Stomach (tissue), 9 donors: ENCODE measurements around the gene MRPS15. TPM values are rescaled to one million over a fixed set of nuclear protein-coding genes. Genes with fewer than 3 reads are reported as not detected.
"Not testable (repeated sequence)": the region's sequence is repeated elsewhere in the genome, so short reads cannot be mapped to it uniquely, and the experiment has no call there.

Source experiments
- DNase-seq, 2 donors: peaks; one replicate each; pipeline versions ENCODE4 v3.0.0 to v3.0.0-alpha.2; 2013 to 2019
- H3K27ac ChIP-seq, 5 donors: fragments of 200-600 bp in 4 of 5; sonication (generic) in 4 of 5; one replicate each; pipeline ENCODE4 v1.5.1; 2013 to 2019; ENCODE audit warnings: mild to moderate bottlenecking in 1 of 5, moderate library complexity in 1 of 5
- H3K27me3 ChIP-seq, 3 donors: fragments of 200-600 bp; sonication (generic); one replicate each; pipeline ENCODE4 v1.5.1; 2017 to 2019; ENCODE audit warnings: mixed run types in 1 of 3
- H3K36me3 ChIP-seq, 4 donors: fragments of 200-600 bp; sonication (generic); 1 replicate in 3 of 4; 2 replicates in 1 of 4; pipeline ENCODE4 v1.5.1; 2016 to 2019
- H3K4me1 ChIP-seq, 4 donors: fragments of 200-600 bp; sonication (generic); one replicate each; pipeline ENCODE4 v1.5.1; 2016 to 2019
- H3K4me3 ChIP-seq, 4 donors: fragments of 200-600 bp; sonication (generic) in 3 of 4; one replicate each; pipeline ENCODE4 v1.5.1; 2016 to 2019; ENCODE audit warnings: mild to moderate bottlenecking in 1 of 4
- H3K9me3 ChIP-seq, 4 donors: fragments of 200-600 bp; sonication (generic); one replicate each; pipeline ENCODE4 v1.5.1; 2016 to 2019
- CTCF ChIP-seq, 7 experiments: fragments of 450-650 bp in 4 of 7; fragments of 200-600 bp in 3 of 7; sonication (generic) in 3 of 7; IDR thresholded peaks; one replicate each; pipeline ENCODE4 v1.5.1; 2016 to 2019; ENCODE audit warnings: antibody characterized with exemption in 7 of 7, control low read depth in 2 of 7, mild to moderate bottlenecking in 1 of 7
- EP300 ChIP-seq: sonication (generic); formaldehyde crosslinking; IDR thresholded peaks from one replicate; pipeline ENCODE4 v1.6.1; 2017; ENCODE audit warnings: antibody characterized with exemption
- POLR2A ChIP-seq, 4 donors: fragments of 450-650 bp; IDR thresholded peaks; one replicate each; pipeline ENCODE4 v1.6.1; 2016; ENCODE audit warnings: antibody characterized with exemption in 4 of 4, control low read depth in 2 of 4, mild to moderate bottlenecking in 1 of 4, moderate library complexity in 1 of 4
- POLR2AphosphoS5 ChIP-seq, 3 donors: sonication (generic); formaldehyde crosslinking; IDR thresholded peaks; one replicate each; pipeline ENCODE4 v1.6.1; 2016; ENCODE audit warnings: antibody characterized with exemption in 3 of 3
- WGBS, 5 donors: extraction: QIAGEN DNeasy Blood & Tissue Kit in 3 of 5; methylation state at CpG; one replicate each; pipeline versions ENCODE4 v1.1.5 to v1.1.7; 2013 to 2018; 5-methylcytosine and 5-hydroxymethylcytosine counted together
- intact Hi-C: fragments of 100-400 bp; cut with DNase I; formaldehyde crosslinking; loops from one replicate; pipeline ENCODE4 v1.15.1; 2023; ENCODE audit warnings: low total_unique reads
- polyA plus RNA-seq, 3 donors: library from polyadenylated mRNA; stranded (reverse); fragments of 200-250 nt; gene quantifications; one replicate each; pipeline ENCODE4 v1.2.3, GENCODE V29; 2013
- total RNA-seq, 5 donors: library from RNA; depleted of rRNA; stranded (reverse); fragments of >200 nt; gene quantifications; one replicate each; pipeline versions ENCODE4 v1.1.0 to v1.2.3, GENCODE V29; 2014 to 2016
- donor health status: healthy with polysubstance abuse.
- donor health status: Bipolar disorder and iron deficiency.
- donor health status: healthy.

MRPS15 gene
- total and polyA plus RNA-seq, 8 donors, result 21.9 to 163 (median 91.9) TPM

GRCh38 chr1:36487906-36488305 is 23.7 kb upstream of the MRPS15 start:
- intact Hi-C loops, result no loop called here
- peak overlapping the region in 3 of 5 donors; percentile 16 to 82 (median 82) for H3K27ac ChIP-seq
- WGBS, 5 donors, result 77 to 88% (median 86%) methylated on average over 3 of the region's 3 CpGs

GRCh38 chr1:36487336-36487725 is 23.1 kb upstream of the MRPS15 start:
- peaks cover 0 to 28% (median 12%) of the 10 kb centered on the region in 4 donors for H3K4me1 ChIP-seq
- WGBS, 5 donors, result 78 to 90% (median 86%) methylated on average over 9 of the region's 9 CpGs

More at GRCh38 chr1:36487906-36488305, 23.7 kb upstream of the MRPS15 start:
- Histone ChIP-seq H3K4me3 (no peak overlapping the region), H3K27me3 (peaks cover 0 to 5% (median 0%) of the 10 kb centered on the region in 3 donors), H3K36me3 (no peaks in the 10 kb centered on the region), H3K9me3 (no peaks in the 10 kb centered on the region), H3K4me1 (peaks cover 0 to 24% (median 12%) of the 10 kb centered on the region in 4 donors)
- DNase-seq, result no peak
- TF ChIP-seq POLR2AphosphoS5 (IDR thresholded peaks at IDR 0.05) (no peak), POLR2A (IDR thresholded peaks at IDR 0.05) (no peak), EP300 (no peak), CTCF (IDR thresholded peaks at IDR 0.05) (no peak)

GRCh38 chr1:36486439-36487335 is 22.5 kb upstream of the MRPS15 start:
- Histone ChIP-seq H3K27me3 (peaks cover 0 to 12% (median 0%) of the 10 kb centered on the region in 3 donors), H3K9me3 (no peaks in the 10 kb centered on the region), H3K27ac (peak overlapping the region; percentile 65 to 82 (median 70)), H3K4me3 (peak overlapping the region in 1 of 4 donors; percentile 1), H3K36me3 (no peaks in the 10 kb centered on the region), H3K4me1 (peaks cover 0 to 34% (median 17%) of the 10 kb centered on the region in 4 donors)
- DNase-seq, result peak; percentile 88 to 93
- TF ChIP-seq EP300 (no peak), POLR2AphosphoS5 (IDR thresholded peaks at IDR 0.05) (peak in 2 of 3 donors; percentile 38 to 72)
- WGBS, 5 donors, result 15 to 40% (median 30%) methylated on average over 17 of the region's 17 CpGs
- intact Hi-C loops, result no loop called here

More at GRCh38 chr1:36487336-36487725, 23.1 kb upstream of the MRPS15 start:
- DNase-seq, H3K9me3 ChIP-seq, intact Hi-C loops, H3K36me3 ChIP-seq, H3K4me3 ChIP-seq, H3K27me3 ChIP-seq: not testable (repeated sequence)
- peak overlapping the region; percentile 65 to 82 (median 70) for H3K27ac ChIP-seq

GRCh38 chr1:36486093-36486438 is 21.9 kb upstream of the MRPS15 start:
- H3K4me3 ChIP-seq, result no peak overlapping the region
- no peak for DNase-seq
- H3K27me3 ChIP-seq, result peaks cover 0 to 18% (median 0%) of the 10 kb centered on the region in 3 donors
- intact Hi-C loops, result no loop called here
- WGBS, 5 donors, result 82 to 92% (median 86%) methylated on average over 2 of the region's 2 CpGs
- no peak for TF ChIP-seq POLR2AphosphoS5 (IDR thresholded peaks at IDR 0.05)
- no peak for TF ChIP-seq POLR2A (IDR thresholded peaks at IDR 0.05)
- no peak for TF ChIP-seq EP300
- TF ChIP-seq CTCF (IDR thresholded peaks at IDR 0.05), result no peak
- peaks cover 0 to 36% (median 19%) of the 10 kb centered on the region in 4 donors for H3K4me1 ChIP-seq
- H3K27ac ChIP-seq, result peak overlapping the region; percentile 65 to 82 (median 70)
- no peaks in the 10 kb centered on the region for H3K36me3 ChIP-seq
- H3K9me3 ChIP-seq, result no peaks in the 10 kb centered on the region

- DNase-seq, result no peak
- no peaks in the 10 kb centered on the region for H3K36me3 ChIP-seq
- intact Hi-C loops, result no loop called here
- H3K27ac ChIP-seq, result no peak overlapping the region
- no peaks in the 10 kb centered on the region for H3K9me3 ChIP-seq
- peaks cover 0 to 36% (median 19%) of the 10 kb centered on the region in 4 donors for H3K4me1 ChIP-seq
- H3K27me3 ChIP-seq, result peaks cover 0 to 28% (median 0%) of the 10 kb centered on the region in 3 donors
- 84 to 95% (median 88%) methylated on average over 2 of the region's 2 CpGs for WGBS, 5 donors
- TF ChIP-seq CTCF (IDR thresholded peaks at IDR 0.05) (no peak), EP300 (no peak), POLR2A (IDR thresholded peaks at IDR 0.05) (no peak), POLR2AphosphoS5 (IDR thresholded peaks at IDR 0.05) (no peak)
- H3K4me3 ChIP-seq, result no peak overlapping the region
These were observed 19.9 kb upstream of the MRPS15 start for GRCh38 chr1:36484099-36484498.
